ENCODE results near the gene DLG4. TPM values are rescaled to one million over a fixed set of nuclear protein-coding genes. Genes with fewer than 3 reads are reported as not detected.
A peak's percentile ranks its signal among the peaks of the same experiment; 100 is the strongest.

The DLG4 gene
- total RNA-seq, 2 donors from 2014 or later = 35.1 to 68.5 TPM

- H3K9ac ChIP-seq (ENCODE audit: extremely low read depth, low read length, poor library complexity, severe bottlenecking) = peak overlapping the region; percentile 90
Observed at GRCh38 chr17:7253082-7253481, 33.4 kb upstream of the DLG4 start.

DNA sequence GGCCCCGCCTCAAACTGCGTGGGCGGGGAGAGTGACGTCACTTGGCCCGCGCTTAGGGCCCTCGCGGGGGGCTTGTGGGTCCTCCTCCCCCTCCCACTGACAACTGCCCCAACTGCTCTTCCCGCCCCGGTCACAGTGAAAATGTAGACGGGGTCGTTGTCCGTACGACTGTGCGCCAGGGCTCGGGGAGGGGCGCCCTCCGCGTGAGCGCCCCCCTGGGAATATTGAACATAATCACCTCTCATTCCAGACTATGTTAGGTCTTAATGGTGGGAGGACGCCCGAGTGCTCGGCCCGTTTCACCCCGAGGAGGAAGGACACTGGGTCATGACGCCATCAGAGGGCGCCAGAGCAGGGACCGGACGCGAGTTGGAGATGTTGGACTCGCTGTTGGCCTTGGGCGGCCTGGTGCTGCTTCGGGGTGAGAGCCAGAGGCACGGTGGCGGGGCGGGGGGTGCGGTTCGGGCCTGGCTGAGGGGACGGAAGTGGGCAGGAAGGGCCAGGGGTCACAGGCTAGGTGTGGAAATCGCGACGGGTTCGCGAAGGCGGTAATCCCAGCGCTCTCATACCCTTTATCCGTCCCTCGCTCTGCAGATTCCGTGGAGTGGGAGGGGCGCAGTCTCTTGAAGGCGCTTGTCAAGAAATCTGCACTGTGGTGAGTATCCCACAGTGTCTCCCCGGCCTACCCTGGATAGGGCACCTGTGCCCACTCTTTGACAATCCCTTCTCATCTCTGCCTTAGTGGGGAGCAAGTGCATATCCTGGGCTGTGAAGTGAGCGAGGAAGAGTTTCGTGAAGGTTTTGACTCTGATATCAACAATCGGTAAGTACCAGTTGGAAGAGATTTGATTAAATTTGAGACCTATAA, 32.8 kb upstream of the DLG4 start, which contains the start of gene ELP5:
TSS of gene ELP5 (plus strand) at position 40 of the 868 bp plus-strand sequence. CDS start at position 376, 336 bp downstream.
- H3K36me3 ChIP-seq (ENCODE audit: control insufficient read depth, insufficient read depth, low read length) = peaks cover 26% of the 10 kb centered on the region
- Mint-ChIP-seq H3K36me3 (ENCODE audit: low read depth) (peaks cover 29% of the 10 kb centered on the region), H3K27ac (peak within 1 kb of the TSS; percentile 100), H3K4me3 (peak within 1 kb of the TSS; percentile 91), H3K9me3 (no peaks in the 10 kb centered on the region), H3K27me3 (ENCODE audit: insufficient read depth) (no peaks in the 10 kb centered on the region), H3K4me1 (peaks cover 25% of the 10 kb centered on the region)
- peak within 1 kb of the TSS; percentile 98 for H3K27ac ChIP-seq (ENCODE audit: low read depth, low read length)
- H3K9ac ChIP-seq (ENCODE audit: extremely low read depth, low read length, poor library complexity, severe bottlenecking) = peak within 1 kb of the TSS; percentile 90
- no peaks in the 10 kb centered on the region for H3K27me3 ChIP-seq (ENCODE audit: control insufficient read depth, insufficient read depth, low read length, poor library complexity, severe bottlenecking)
- H3K9me3 ChIP-seq (ENCODE audit: control insufficient read depth, low read length) = no peaks in the 10 kb centered on the region
- 2 to 3% methylated on average over 24 to 55 of the region's 55 CpGs for WGBS, 2 experiments (ENCODE audit: insufficient coverage in 1 of 2, insufficient read length in 1 of 2)
- TF ChIP-seq CTCF (conservative IDR thresholded peaks at IDR 0.05) = peak; percentile 24
- H3K4me3 ChIP-seq (ENCODE audit: low read length) = peak within 1 kb of the TSS; percentile 94
- no peaks in the 10 kb centered on the region for H3K4me1 ChIP-seq (ENCODE audit: control insufficient read depth, insufficient read depth, low read length)
- DNase-seq = peak; percentile 99

More at GRCh38 chr17:7253082-7253481, 33.4 kb upstream of the DLG4 start:
- Mint-ChIP-seq H3K9me3 (no peaks in the 10 kb centered on the region), H3K4me3 (peak overlapping the region; percentile 91), H3K4me1 (peaks cover 25% of the 10 kb centered on the region), H3K36me3 (ENCODE audit: low read depth) (peaks cover 29% of the 10 kb centered on the region), H3K27ac (peak overlapping the region; percentile 100), H3K27me3 (ENCODE audit: insufficient read depth) (no peaks in the 10 kb centered on the region)
- no peaks in the 10 kb centered on the region for H3K27me3 ChIP-seq (ENCODE audit: control insufficient read depth, insufficient read depth, low read length, poor library complexity, severe bottlenecking)
- H3K4me1 ChIP-seq (ENCODE audit: control insufficient read depth, insufficient read depth, low read length) = no peaks in the 10 kb centered on the region
- H3K4me3 ChIP-seq (ENCODE audit: low read length) = peak overlapping the region; percentile 94
- no peak for TF ChIP-seq CTCF (conservative IDR thresholded peaks at IDR 0.05)
- DNase-seq = no peak
- H3K27ac ChIP-seq (ENCODE audit: low read depth, low read length) = peak overlapping the region; percentile 98
- H3K36me3 ChIP-seq (ENCODE audit: control insufficient read depth, insufficient read depth, low read length) = peaks cover 26% of the 10 kb centered on the region
- 89% methylated on average over 5 of the region's 5 CpGs for WGBS, 2 experiments (ENCODE audit: insufficient coverage in 1 of 2, insufficient read length in 1 of 2)
- no peaks in the 10 kb centered on the region for H3K9me3 ChIP-seq (ENCODE audit: control insufficient read depth, low read length)

GRCh38 chr17:7251661-7252175, 32.1 kb upstream of the DLG4 start, which contains the start of gene CTDNEP1:
Gene CTDNEP1 (minus strand): TSS chr17:7251734. CDS start chr17:7251296, 438 bp downstream.
- Mint-ChIP-seq H3K4me1 (peaks cover 25% of the 10 kb centered on the region), H3K9me3 (no peaks in the 10 kb centered on the region), H3K27ac (peak within 1 kb of the TSS; percentile 100), H3K36me3 (ENCODE audit: low read depth) (peaks cover 26% of the 10 kb centered on the region), H3K27me3 (ENCODE audit: insufficient read depth) (no peaks in the 10 kb centered on the region), H3K4me3 (peak within 1 kb of the TSS; percentile 91)
- peak; percentile 100 for DNase-seq
- TF ChIP-seq CTCF (conservative IDR thresholded peaks at IDR 0.05) = no peak
- H3K36me3 ChIP-seq (ENCODE audit: control insufficient read depth, insufficient read depth, low read length) = peaks cover 30% of the 10 kb centered on the region
- H3K9ac ChIP-seq (ENCODE audit: extremely low read depth, low read length, poor library complexity, severe bottlenecking) = peak within 1 kb of the TSS; percentile 90
- peak within 1 kb of the TSS; percentile 98 for H3K27ac ChIP-seq (ENCODE audit: low read depth, low read length)
- WGBS, 2 experiments (ENCODE audit: insufficient coverage in 1 of 2, insufficient read length in 1 of 2) = 0% methylated on average over 15 to 41 of the region's 41 CpGs
- H3K27me3 ChIP-seq (ENCODE audit: control insufficient read depth, insufficient read depth, low read length, poor library complexity, severe bottlenecking) = no peaks in the 10 kb centered on the region
- peak within 1 kb of the TSS; percentile 94 for H3K4me3 ChIP-seq (ENCODE audit: low read length)
- H3K9me3 ChIP-seq (ENCODE audit: control insufficient read depth, low read length) = no peaks in the 10 kb centered on the region
- H3K4me1 ChIP-seq (ENCODE audit: control insufficient read depth, insufficient read depth, low read length) = no peaks in the 10 kb centered on the region

Measured in endodermal cell (in vitro differentiated cells).